HG02938 (cell line): Measurements from ENCODE around the gene SGSM1.
"Not testable (repeated sequence)": the region's sequence is repeated elsewhere in the genome, so short reads cannot be mapped to it uniquely, and the experiment has no call there.

ENCODE experiments used
- ATAC-seq: cut with Tn5 transposase; IDR thresholded peaks from one replicate; pipeline ENCODE4 v1.9.1; 2021; ENCODE audit warnings: mild to moderate bottlenecking, moderate library complexity; ENCODE audit not compliant: unreplicated experiment

SGSM1 gene

GRCh38 chr22:24893341-24894070 is 87.5 kb downstream of the SGSM1 start:
- ATAC-seq, result no peak

- no peak for ATAC-seq
These were observed 88.4 kb downstream of the SGSM1 start for GRCh38 chr22:24894220-24894975.

- no peak for ATAC-seq
These were observed 89.0 kb downstream of the SGSM1 start for GRCh38 chr22:24894998-24895397.

- ATAC-seq, result no peak
These were observed 95.4 kb downstream of the SGSM1 start for GRCh38 chr22:24901448-24901847.

- ATAC-seq, result no peak
These were observed 99.9 kb downstream of the SGSM1 start for GRCh38 chr22:24905909-24906308.

GRCh38 chr22:24907101-24907500 is 101.1 kb downstream of the SGSM1 start:
- not testable (repeated sequence) for ATAC-seq

- ATAC-seq, result no peak
These were observed 114.0 kb downstream of the SGSM1 start for GRCh38 chr22:24920029-24920428.

GRCh38 chr22:24925586-24926427 is 119.8 kb downstream of the SGSM1 start:
- no peak for ATAC-seq

GRCh38 chr22:24926428-24926725 is 120.4 kb downstream of the SGSM1 start:
- no peak for ATAC-seq

- ATAC-seq, result no peak
These were observed 121.0 kb downstream of the SGSM1 start for GRCh38 chr22:24926849-24927579.

- no peak for ATAC-seq
These were observed 122.3 kb downstream of the SGSM1 start for GRCh38 chr22:24928322-24928721.

GRCh38 chr22:24930678-24931077 is 124.7 kb downstream of the SGSM1 start:
- ATAC-seq, result no peak

GRCh38 chr22:24935771-24936483 is 129.9 kb downstream of the SGSM1 start:
- ATAC-seq, result no peak

- no peak for ATAC-seq
These were observed 131.1 kb downstream of the SGSM1 start for GRCh38 chr22:24937114-24937513.

GRCh38 chr22:24938741-24939341 is 132.8 kb downstream of the SGSM1 start:
- no peak for ATAC-seq

- no peak for ATAC-seq
These were observed 136.3 kb downstream of the SGSM1 start for GRCh38 chr22:24942301-24942700.

- ATAC-seq, result no peak
These were observed 138.4 kb downstream of the SGSM1 start for GRCh38 chr22:24944217-24944937.

GRCh38 chr22:24945430-24945829 is 139.4 kb downstream of the SGSM1 start:
- ATAC-seq, result no peak

GRCh38 chr22:24947383-24947782 is 141.4 kb downstream of the SGSM1 start:
- no peak for ATAC-seq
